Nephron progenitor cell (in vitro differentiated cells): ENCODE data around the gene ZBED5.
A peak's percentile ranks its signal among the peaks of the same experiment; 100 is the strongest.

Experiments
- DNase-seq: peaks from one replicate; pipeline ENCODE4 v3.0.0; 2021
- H3K27ac Mint-ChIP-seq: 2 replicates; pipeline ENCODE4 v1.8.0; 2021; ENCODE audit warnings: mild to moderate bottlenecking, moderate library complexity, mixed read lengths
- H3K27me3 Mint-ChIP-seq: 2 replicates; pipeline ENCODE4 v1.8.0; 2021; ENCODE audit warnings: mild to moderate bottlenecking, low read depth, mixed read lengths; ENCODE audit not compliant: poor library complexity
- H3K36me3 Mint-ChIP-seq: 2 replicates; pipeline ENCODE4 v1.8.0; 2021; ENCODE audit warnings: low read depth, mixed read lengths
- H3K4me1 Mint-ChIP-seq: 2 replicates; pipeline ENCODE4 v1.8.0; 2021; ENCODE audit warnings: mixed read lengths
- H3K4me3 Mint-ChIP-seq: 2 replicates; pipeline ENCODE4 v1.8.0; 2021; ENCODE audit warnings: mild to moderate bottlenecking, moderate library complexity, mixed read lengths
- H3K9me3 Mint-ChIP-seq: 2 replicates; pipeline ENCODE4 v1.8.0; 2021; ENCODE audit warnings: mild to moderate bottlenecking, moderate library complexity, mixed read lengths
- CTCF ChIP-seq: fragments of 200-600 bp; sonication (generic); IDR thresholded peaks from 2 replicates; pipeline ENCODE4 v1.5.0; 2021; ENCODE audit warnings: antibody characterized with exemption

The ZBED5 gene

GRCh38 chr11:10857709-10858438 lies at the start of gene ZBED5:
TSS of gene ZBED5 (minus strand) at chr11:10858053. CDS start at chr11:10854945, 3,108 bp downstream.
- H3K27ac Mint-ChIP-seq: peak within 1 kb of the TSS; percentile 100
- no peaks in the 10 kb centered on the region for H3K27me3 Mint-ChIP-seq
- H3K9me3 Mint-ChIP-seq: no peaks in the 10 kb centered on the region
- peak; percentile 94 for DNase-seq
- peak within 1 kb of the TSS; percentile 99 for H3K4me3 Mint-ChIP-seq
- peaks cover 50% of the 10 kb centered on the region for H3K4me1 Mint-ChIP-seq
- no peak for TF ChIP-seq CTCF
- H3K36me3 Mint-ChIP-seq: peaks cover 30% of the 10 kb centered on the region

- H3K27me3 Mint-ChIP-seq: peaks cover 17% of the 10 kb centered on the region
- no peak for DNase-seq
These were observed 48.7 kb upstream of the ZBED5 start for GRCh38 chr11:10906521-10906920.

GRCh38 chr11:10902301-10903063 lies 44.6 kb upstream of the ZBED5 start:
- peaks cover 35% of the 10 kb centered on the region for H3K4me1 Mint-ChIP-seq
- H3K36me3 Mint-ChIP-seq: no peaks in the 10 kb centered on the region
- no peak for DNase-seq
- H3K27ac Mint-ChIP-seq: no peak overlapping the region
- no peak for TF ChIP-seq CTCF
- peaks cover 3% of the 10 kb centered on the region for H3K9me3 Mint-ChIP-seq
- H3K4me3 Mint-ChIP-seq: no peak overlapping the region
- peaks cover 12% of the 10 kb centered on the region for H3K27me3 Mint-ChIP-seq

More at GRCh38 chr11:10906521-10906920, 48.7 kb upstream of the ZBED5 start:
- no peak for TF ChIP-seq CTCF
- Mint-ChIP-seq H3K4me3 (no peak overlapping the region), H3K4me1 (peaks cover 18% of the 10 kb centered on the region), H3K9me3 (peaks cover 7% of the 10 kb centered on the region), H3K27ac (no peak overlapping the region), H3K36me3 (no peaks in the 10 kb centered on the region)

- Mint-ChIP-seq H3K4me1 (peaks cover 35% of the 10 kb centered on the region), H3K9me3 (peaks cover 3% of the 10 kb centered on the region), H3K36me3 (no peaks in the 10 kb centered on the region), H3K27ac (peak overlapping the region; percentile 90), H3K4me3 (no peak overlapping the region), H3K27me3 (peaks cover 14% of the 10 kb centered on the region)
- no peak for DNase-seq
- TF ChIP-seq CTCF: no peak
These were observed 43.0 kb upstream of the ZBED5 start for GRCh38 chr11:10900681-10901415.

- peaks cover 3% of the 10 kb centered on the region for H3K9me3 Mint-ChIP-seq
- peaks cover 35% of the 10 kb centered on the region for H3K4me1 Mint-ChIP-seq
- DNase-seq: no peak
- TF ChIP-seq CTCF: no peak
- no peak overlapping the region for H3K27ac Mint-ChIP-seq
- no peak overlapping the region for H3K4me3 Mint-ChIP-seq
- peaks cover 8% of the 10 kb centered on the region for H3K27me3 Mint-ChIP-seq
- no peaks in the 10 kb centered on the region for H3K36me3 Mint-ChIP-seq
These were observed 41.4 kb upstream of the ZBED5 start for GRCh38 chr11:10899121-10899830.
